Upper lobe of left lung (tissue), 4 donors: ENCODE results near the gene RSRC1.

ENCODE experiments used
- CTCF ChIP-seq, 6 experiments: fragments of 450-650 bp in 4 of 6; fragments of 200-600 bp in 2 of 6; sonication (generic) in 2 of 6; IDR thresholded peaks; one replicate each; pipeline ENCODE4 v1.5.1; 2016 to 2019; ENCODE audit warnings: antibody characterized with exemption in 6 of 6
- POLR2A ChIP-seq, 4 donors: fragments of 450-650 bp; IDR thresholded peaks; one replicate each; pipeline ENCODE4 v1.5.1; 2016 to 2017; ENCODE audit warnings: antibody characterized with exemption in 4 of 4, mild to moderate bottlenecking in 2 of 4

GRCh38 chr3:158104431-158104921 is 5.4 kb upstream of the RSRC1 start:
- TF ChIP-seq CTCF (IDR thresholded peaks at IDR 0.05) (no peak), POLR2A (IDR thresholded peaks at IDR 0.05) (no peak)
